IMR-90 (cell line): ENCODE measurements around the gene RGN. TPM values are rescaled to one million over a fixed set of nuclear protein-coding genes. Genes with fewer than 3 reads are reported as not detected.

Source experiments
- ATAC-seq: fragments of 200-7000 bp; cut with Tn5 transposase; 2 replicates; pipeline ENCODE4 v1.9.1; 2020; ENCODE audit warnings: low read depth, mild to moderate bottlenecking, moderate library complexity
- BruUV-seq: library from RNA; stranded (reverse); fragments of 400-500 nt; replicated peaks from 2 replicates; lab custom pipeline; 2021; lab: Mats Ljungman, UMichigan
- CTCF ChIA-PET: fragments of 300-600 bp; formaldehyde crosslinking; extraction: SDS; loops from one replicate; lab custom pipeline; 2021; ENCODE audit warnings: antibody characterized with exemption; lab: Yijun Ruan, JAX
- POLR2A ChIA-PET: fragments of 300-600 bp; sonication (Branson Sonifier 250); formaldehyde crosslinking; loops from one replicate; lab custom pipeline; 2022; ENCODE audit warnings: antibody characterized with exemption; ENCODE audit not compliant: unreplicated experiment; lab: Charles Lee
- DNase-seq: peaks from one replicate; pipeline ENCODE4 v3.0.0; 2013
- H2AFZ ChIP-seq: replicated peaks from 2 replicates; pipeline ENCODE3; 2013; ENCODE audit warnings: low read length, mild to moderate bottlenecking; ENCODE audit not compliant: poor library complexity
- H2AK5ac ChIP-seq: 2 replicates; pipeline ENCODE4 v1.6.1; 2013; ENCODE audit warnings: low read depth, low read length, inconsistent platforms
- H2AK9ac ChIP-seq: replicated peaks from 2 replicates; pipeline ENCODE3; 2013; ENCODE audit warnings: mild to moderate bottlenecking, low read depth, low read length, moderate library complexity; ENCODE audit not compliant: poor library complexity
- H2BK120ac ChIP-seq: 2 replicates; pipeline ENCODE4 v1.6.1; 2013; ENCODE audit warnings: low read depth, low read length, inconsistent platforms
- H2BK15ac ChIP-seq: 3 replicates; pipeline ENCODE4 v1.6.1; 2013; ENCODE audit warnings: low read depth, low read length, inconsistent platforms
- H2BK20ac ChIP-seq: 2 replicates; pipeline ENCODE4 v1.6.1; 2013; ENCODE audit warnings: low read depth, mild to moderate bottlenecking, inconsistent platforms, low read length, moderate library complexity
- H2BK5ac ChIP-seq: 2 replicates; pipeline ENCODE4 v1.6.1; 2013; ENCODE audit warnings: mild to moderate bottlenecking, low read depth, low read length, inconsistent platforms; ENCODE audit not compliant: poor library complexity, severe bottlenecking
- H3K14ac ChIP-seq: replicated peaks from 2 replicates; pipeline ENCODE4 v1.6.1; 2013; ENCODE audit warnings: low read depth, low read length, inconsistent platforms
- H3K18ac ChIP-seq: 2 replicates; pipeline ENCODE4 v1.6.1; 2013; ENCODE audit warnings: low read depth, low read length, control low read depth
- H3K23ac ChIP-seq: 2 replicates; pipeline ENCODE4 v1.6.1; 2013; ENCODE audit warnings: low read depth, low read length, inconsistent platforms
- H3K27ac ChIP-seq: 2 replicates; pipeline ENCODE4 v1.5.1; 2013; ENCODE audit warnings: mild to moderate bottlenecking, control low read depth, low read length; ENCODE audit not compliant: insufficient read depth
- H3K27me3 ChIP-seq: 2 replicates; pipeline ENCODE4 v1.6.1; 2013; ENCODE audit warnings: low read length; ENCODE audit not compliant: control insufficient read depth, insufficient read depth
- H3K36me3 ChIP-seq: 2 replicates; pipeline ENCODE4 v1.6.1; 2013; ENCODE audit warnings: low read length, mixed read lengths; ENCODE audit not compliant: control insufficient read depth, insufficient read depth
- H3K4ac ChIP-seq: 2 replicates; pipeline ENCODE4 v1.6.1; 2013; ENCODE audit warnings: low read depth, low read length, inconsistent platforms
- H3K4me1 ChIP-seq: 2 replicates; pipeline ENCODE4 v1.6.1; 2013; ENCODE audit warnings: low read length, mixed read lengths; ENCODE audit not compliant: control insufficient read depth, insufficient read depth
- H3K4me2 ChIP-seq: 2 replicates; pipeline ENCODE4 v1.6.1; 2013; ENCODE audit warnings: low read depth, mild to moderate bottlenecking, control low read depth, low read length, moderate library complexity
- H3K4me3 ChIP-seq: 2 replicates; pipeline ENCODE4 v1.5.1; 2013; ENCODE audit warnings: low read depth, mild to moderate bottlenecking, control low read depth, low read length, moderate library complexity; ENCODE audit not compliant: insufficient read depth
- H3K56ac ChIP-seq: 2 replicates; pipeline ENCODE4 v1.6.1; 2013; ENCODE audit warnings: low read length, inconsistent platforms; ENCODE audit not compliant: insufficient read depth; ENCODE audit errors: extremely low read depth
- H3K79me1 ChIP-seq, 2 experiments: 2 replicates each; pipeline ENCODE4 v1.6.1; 2013; ENCODE audit warnings: low read length in 2 of 2, inconsistent platforms in 1 of 2, low read depth in 1 of 2
- H3K9ac ChIP-seq: 2 replicates; pipeline ENCODE4 v1.6.1; 2013; ENCODE audit warnings: low read depth, low read length, control low read depth
- H3K9me1 ChIP-seq: 2 replicates; pipeline ENCODE4 v1.6.1; 2013; ENCODE audit warnings: low read length, inconsistent platforms; ENCODE audit not compliant: insufficient read depth
- H3K9me3 ChIP-seq: 2 replicates; pipeline ENCODE4 v1.6.1; 2013; ENCODE audit warnings: low read length; ENCODE audit not compliant: control insufficient read depth, insufficient read depth
- H4K20me1 ChIP-seq: 2 replicates; pipeline ENCODE4 v1.6.1; 2013; ENCODE audit warnings: low read length, inconsistent platforms; ENCODE audit not compliant: insufficient read depth
- H4K5ac ChIP-seq: 2 replicates; pipeline ENCODE4 v1.6.1; 2013; ENCODE audit warnings: mild to moderate bottlenecking, low read depth, low read length, control low read depth
- H4K8ac ChIP-seq, 2 experiments: 2 replicates each; pipeline ENCODE4 v1.6.1; 2013; ENCODE audit warnings: low read depth in 2 of 2, low read length in 2 of 2, control low read depth in 1 of 2, inconsistent platforms in 1 of 2
- H4K91ac ChIP-seq: 2 replicates; pipeline ENCODE4 v1.6.1; 2013; ENCODE audit warnings: low read depth, low read length, inconsistent platforms; ENCODE audit not compliant: insufficient read depth
- CEBPB ChIP-seq: IDR thresholded peaks from 2 replicates; pipeline ENCODE4 v1.6.1; 2012; ENCODE audit warnings: low read depth, low read length, improper control_type of control experiment
- CHD1 ChIP-seq: IDR thresholded peaks from 2 replicates; pipeline ENCODE4 v1.6.1; 2012; ENCODE audit warnings: low read depth, low read length, improper control_type of control experiment
- FOS ChIP-seq: fragments of 150-350 bp; IDR thresholded peaks from 2 replicates; pipeline ENCODE4 v1.6.1; 2016; ENCODE audit warnings: low read depth, low read length
- MAFK ChIP-seq: IDR thresholded peaks from 2 replicates; pipeline ENCODE4 v1.6.1; 2012; ENCODE audit warnings: low read depth, low read length, improper control_type of control experiment
- MXI1 ChIP-seq: IDR thresholded peaks from 2 replicates; pipeline ENCODE4 v1.6.1; 2012; ENCODE audit warnings: low read depth, mild to moderate bottlenecking, low read length, moderate library complexity, borderline replicate concordance
- NFE2L2 ChIP-seq: fragments of 150-350 bp; IDR thresholded peaks from 2 replicates; pipeline ENCODE4 v1.6.1; 2016; ENCODE audit warnings: low read depth, mild to moderate bottlenecking, low read length
- POLR2A ChIP-seq: IDR thresholded peaks from 2 replicates; pipeline ENCODE4 v1.6.1; 2012; ENCODE audit warnings: mild to moderate bottlenecking, low read depth, low read length
- RAD21 ChIP-seq: IDR thresholded peaks from 2 replicates; pipeline ENCODE4 v1.6.1; 2012; ENCODE audit warnings: low read length, improper control_type of control experiment
- SMC3 ChIP-seq: fragments of 150-350 bp; IDR thresholded peaks from 2 replicates; pipeline ENCODE4 v1.6.1; 2016; ENCODE audit warnings: low read depth, mild to moderate bottlenecking, antibody characterized with exemption, low read length, moderate library complexity
- dilution Hi-C: fragments of 300-500 bp; cut with HindIII; formaldehyde crosslinking; loops from one replicate; pipeline ENCODE4 v1.14.3; 2018; ENCODE audit warnings: low sequenced_read_pairs; ENCODE audit not compliant: unreplicated experiment
- in situ Hi-C: fragments of 300-500 bp; cut with MboI; formaldehyde crosslinking; loops from 3 replicates; pipeline ENCODE4 v1.14.3; 2019; ENCODE audit warnings: low sequenced_read_pairs, inconsistent platforms, mixed read lengths
- intact Hi-C: fragments of 100-400 bp; cut with micrococcal nuclease; formaldehyde crosslinking; loops from 2 replicates; pipeline ENCODE4 v1.10.0; 2022
- polyA plus RNA-seq, 3 experiments: library from polyadenylated mRNA; depleted of rRNA; stranded (reverse); fragments of >200 nt; gene quantifications; 2 replicates each; pipeline ENCODE4 v1.2.3, GENCODE V29; 2012; ENCODE audit warnings: low replicate concordance in 1 of 3
- total RNA-seq: library from RNA; depleted of rRNA; stranded (reverse); fragments of >200 nt; gene quantifications from 2 replicates; pipeline ENCODE4 v1.2.3, GENCODE V29; 2012
- TF ChIP-seq, protein P1 (sequence below): conservative IDR thresholded peaks from 2 replicates; pipeline ENCODE4 v1.5.1; 2012; ENCODE audit warnings: mild to moderate bottlenecking, low read depth, low read length, improper control_type of control experiment
- TF ChIP-seq, protein P2 (sequence below): fragments of 150-350 bp; IDR thresholded peaks from 2 replicates; pipeline ENCODE4 v1.6.1; 2017; ENCODE audit warnings: mild to moderate bottlenecking, antibody characterized with exemption, low read length, low read depth

Gene RGN
- total and polyA plus RNA-seq, 2 of the 4 experiments (the other 2 are of a cell fraction): 0.18 to 0.26 TPM

- TF ChIP-seq, protein P1, sequence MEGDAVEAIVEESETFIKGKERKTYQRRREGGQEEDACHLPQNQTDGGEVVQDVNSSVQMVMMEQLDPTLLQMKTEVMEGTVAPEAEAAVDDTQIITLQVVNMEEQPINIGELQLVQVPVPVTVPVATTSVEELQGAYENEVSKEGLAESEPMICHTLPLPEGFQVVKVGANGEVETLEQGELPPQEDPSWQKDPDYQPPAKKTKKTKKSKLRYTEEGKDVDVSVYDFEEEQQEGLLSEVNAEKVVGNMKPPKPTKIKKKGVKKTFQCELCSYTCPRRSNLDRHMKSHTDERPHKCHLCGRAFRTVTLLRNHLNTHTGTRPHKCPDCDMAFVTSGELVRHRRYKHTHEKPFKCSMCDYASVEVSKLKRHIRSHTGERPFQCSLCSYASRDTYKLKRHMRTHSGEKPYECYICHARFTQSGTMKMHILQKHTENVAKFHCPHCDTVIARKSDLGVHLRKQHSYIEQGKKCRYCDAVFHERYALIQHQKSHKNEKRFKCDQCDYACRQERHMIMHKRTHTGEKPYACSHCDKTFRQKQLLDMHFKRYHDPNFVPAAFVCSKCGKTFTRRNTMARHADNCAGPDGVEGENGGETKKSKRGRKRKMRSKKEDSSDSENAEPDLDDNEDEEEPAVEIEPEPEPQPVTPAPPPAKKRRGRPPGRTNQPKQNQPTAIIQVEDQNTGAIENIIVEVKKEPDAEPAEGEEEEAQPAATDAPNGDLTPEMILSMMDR: no peak
Observed at GRCh38 chrX:47078129-47079043, at the start of gene RGN (continued).

DNA sequence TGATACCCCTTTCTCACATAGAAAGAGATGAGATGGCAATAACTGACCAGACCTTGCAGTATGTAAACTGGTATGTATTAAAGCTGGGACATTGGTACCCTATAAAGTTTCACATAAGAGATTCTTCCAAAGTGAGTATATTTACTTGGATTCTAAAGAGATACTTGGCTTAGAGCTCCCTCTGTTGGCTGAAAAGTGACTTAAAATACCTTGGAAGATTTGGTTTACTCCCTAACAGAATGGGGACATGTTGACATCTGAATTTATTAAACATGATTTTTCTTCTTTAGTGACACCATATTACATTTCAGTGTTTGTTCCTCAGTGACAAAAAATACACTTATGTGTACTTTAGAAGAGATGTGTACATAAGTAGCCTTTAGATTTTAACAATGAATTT lies 47.9 kb upstream of the RGN start:
- no peak overlapping the region for H3K14ac ChIP-seq
- H4K20me1 ChIP-seq: no peaks in the 10 kb centered on the region
- H3K9me1 ChIP-seq: no peaks in the 10 kb centered on the region
- in situ Hi-C loops: no loop called here
- no peak overlapping the region for H2AK9ac ChIP-seq
- H2AK5ac ChIP-seq: no peak overlapping the region
- H3K4me1 ChIP-seq: no peaks in the 10 kb centered on the region
- no peak overlapping the region for H3K4me2 ChIP-seq
- no peak overlapping the region for H3K9ac ChIP-seq
- intact Hi-C loops: loop anchor here (1.0 to 5.0 kb wide), 6 partner anchors 62 to 271 kb away; partner anchors contain the start of genes JADE3 and SLC9A7
- H3K9me3 ChIP-seq: no peaks in the 10 kb centered on the region
- H4K91ac ChIP-seq: no peak overlapping the region
- DNase-seq: peak; percentile 68
- no peak overlapping the region for H2BK15ac ChIP-seq
- H2BK5ac ChIP-seq: no peak overlapping the region
- no peak overlapping the region for H4K5ac ChIP-seq
- dilution Hi-C loops: no loop called here
- no peak overlapping the region for H2BK20ac ChIP-seq
- H3K4me3 ChIP-seq: no peak overlapping the region
- H3K27ac ChIP-seq: no peak overlapping the region
- no peak overlapping the region for H3K56ac ChIP-seq
- no peak for ATAC-seq
- peaks cover 3% of the 10 kb centered on the region; the same call in 1 of the 2 replicates for H3K36me3 ChIP-seq
- H3K4ac ChIP-seq: no peak overlapping the region
- BruUV-seq: no TSS peak
- ChIA-PET POLR2A (no interaction called here), CTCF (interaction anchor here (0.7 to 1.5 kb wide), 5 partner anchors 9 to 504 kb away, joined by 3 read pairs; no protein-coding TSS in a partner anchor)
- no peaks in the 10 kb centered on the region for H3K79me1 ChIP-seq
- no peak overlapping the region for H3K23ac ChIP-seq
- peaks cover 8% of the 10 kb centered on the region for H3K27me3 ChIP-seq
- H3K18ac ChIP-seq: no peak overlapping the region
- no peak overlapping the region for H2AFZ ChIP-seq
- no peak overlapping the region for H4K8ac ChIP-seq
- H2BK120ac ChIP-seq: no peak overlapping the region
- TF ChIP-seq CEBPB (no peak), NFE2L2 (no peak), RAD21 (peak; percentile 73), CHD1 (no peak), POLR2A (no peak), SMC3 (peak; percentile 71), MXI1 (no peak), FOS (no peak), MAFK (no peak)
- TF ChIP-seq, protein P1: peak; percentile 74
- TF ChIP-seq, protein P2, sequence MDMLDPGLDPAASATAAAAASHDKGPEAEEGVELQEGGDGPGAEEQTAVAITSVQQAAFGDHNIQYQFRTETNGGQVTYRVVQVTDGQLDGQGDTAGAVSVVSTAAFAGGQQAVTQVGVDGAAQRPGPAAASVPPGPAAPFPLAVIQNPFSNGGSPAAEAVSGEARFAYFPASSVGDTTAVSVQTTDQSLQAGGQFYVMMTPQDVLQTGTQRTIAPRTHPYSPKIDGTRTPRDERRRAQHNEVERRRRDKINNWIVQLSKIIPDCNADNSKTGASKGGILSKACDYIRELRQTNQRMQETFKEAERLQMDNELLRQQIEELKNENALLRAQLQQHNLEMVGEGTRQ: no peak
